OCI-M2 (cell line): ENCODE measurements around the gene CYP4A11.
"Not testable (repeated sequence)": the region's sequence is repeated elsewhere in the genome, so short reads cannot be mapped to it uniquely, and the experiment has no call there.

Experiments
- DNase-seq: peaks from one replicate; lab custom pipeline; 2025; ENCODE audit not compliant: unreplicated experiment; lab: John Stamatoyannopoulos, UW

The CYP4A11 gene, protein sequence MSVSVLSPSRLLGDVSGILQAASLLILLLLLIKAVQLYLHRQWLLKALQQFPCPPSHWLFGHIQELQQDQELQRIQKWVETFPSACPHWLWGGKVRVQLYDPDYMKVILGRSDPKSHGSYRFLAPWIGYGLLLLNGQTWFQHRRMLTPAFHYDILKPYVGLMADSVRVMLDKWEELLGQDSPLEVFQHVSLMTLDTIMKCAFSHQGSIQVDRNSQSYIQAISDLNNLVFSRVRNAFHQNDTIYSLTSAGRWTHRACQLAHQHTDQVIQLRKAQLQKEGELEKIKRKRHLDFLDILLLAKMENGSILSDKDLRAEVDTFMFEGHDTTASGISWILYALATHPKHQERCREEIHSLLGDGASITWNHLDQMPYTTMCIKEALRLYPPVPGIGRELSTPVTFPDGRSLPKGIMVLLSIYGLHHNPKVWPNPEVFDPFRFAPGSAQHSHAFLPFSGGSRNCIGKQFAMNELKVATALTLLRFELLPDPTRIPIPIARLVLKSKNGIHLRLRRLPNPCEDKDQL

DNA sequence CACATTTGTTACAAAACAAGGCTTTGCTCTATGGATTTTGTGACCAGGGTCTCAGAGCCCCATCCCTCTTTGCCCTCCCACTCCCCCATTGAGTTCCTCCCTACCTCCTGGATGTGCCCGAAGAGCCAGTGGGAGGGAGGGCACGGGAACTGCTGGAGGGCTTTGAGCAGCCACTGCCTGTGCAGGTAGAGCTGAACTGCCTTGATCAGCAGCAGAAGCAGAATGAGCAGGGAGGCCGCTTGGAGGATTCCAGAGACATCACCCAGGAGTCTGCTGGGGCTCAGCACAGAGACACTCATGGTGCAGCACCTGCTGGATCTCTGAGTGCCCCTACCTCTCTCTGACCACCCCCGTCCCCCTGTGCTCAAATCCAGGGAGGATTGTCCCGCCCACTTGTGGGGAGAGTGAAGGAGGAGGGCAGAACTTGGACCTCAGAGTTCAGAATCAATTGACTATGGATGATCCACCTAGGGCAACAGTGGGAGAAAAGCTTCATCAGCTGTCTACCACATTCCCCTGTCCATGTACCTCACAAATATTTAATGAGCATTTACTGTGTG, at the start of gene CYP4A11:
Gene CYP4A11, minus strand, starts transcription at position 342 of the 560 bp plus-strand sequence. Its CDS starts 43 bp downstream, at position 299.
- DNase-seq = no peak

DNA sequence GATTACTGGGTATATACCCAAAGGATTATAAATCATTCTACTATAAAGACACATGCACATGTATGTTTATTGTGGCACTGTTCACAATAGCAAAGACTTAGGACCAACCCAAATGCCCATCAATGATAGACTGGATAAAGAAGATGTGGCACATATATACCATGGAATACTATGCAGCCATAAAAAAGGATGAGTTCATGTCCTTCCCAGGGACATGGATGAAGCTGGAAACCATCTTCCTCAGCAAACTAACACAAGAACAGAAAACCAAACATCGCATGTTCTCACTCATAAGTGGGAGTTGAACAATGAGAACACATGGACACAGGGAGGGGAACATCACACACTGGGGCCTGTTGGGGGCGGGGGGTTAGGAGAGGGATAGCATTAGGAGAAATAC, 49.3 kb upstream of the CYP4A11 start:
- DNase-seq = not testable (repeated sequence)

DNA sequence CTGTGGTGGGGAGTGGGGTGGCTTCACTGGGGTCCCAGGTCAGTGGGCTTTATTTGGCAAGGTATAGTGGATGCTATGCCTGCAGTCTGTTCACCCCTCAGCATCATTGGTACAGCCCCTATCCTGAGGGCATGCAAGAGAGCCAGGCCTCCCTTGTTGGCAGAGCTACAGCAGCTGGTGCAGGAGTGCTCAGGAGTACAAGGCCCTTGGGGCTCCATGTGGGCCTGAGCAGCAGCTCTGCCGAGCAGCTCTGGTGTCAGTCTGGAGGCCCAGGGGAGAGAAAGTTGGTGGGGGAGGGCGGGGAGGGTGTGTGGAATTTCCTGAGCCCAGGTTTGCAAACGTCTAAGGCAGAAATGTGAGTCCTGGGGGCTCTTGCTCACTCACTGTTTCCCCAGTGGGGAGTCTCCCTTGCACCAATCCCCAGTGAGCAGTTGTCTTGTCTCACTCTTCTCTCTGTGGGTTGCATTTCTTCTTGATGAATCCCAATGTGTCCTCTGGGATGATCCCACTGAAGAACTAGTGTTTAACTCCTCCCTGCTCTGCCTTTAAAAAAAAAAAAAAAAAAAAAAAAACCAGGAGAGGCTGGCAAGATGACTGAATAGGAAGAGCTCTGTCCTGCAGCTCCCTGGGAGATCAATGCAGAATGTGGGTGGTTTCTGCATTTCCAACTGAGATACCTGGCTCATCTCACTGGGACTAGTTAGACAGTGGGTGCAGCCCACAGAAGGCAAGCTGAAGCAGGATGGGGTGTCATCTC, 42.7 kb upstream of the CYP4A11 start:
- DNase-seq = no peak

DNA sequence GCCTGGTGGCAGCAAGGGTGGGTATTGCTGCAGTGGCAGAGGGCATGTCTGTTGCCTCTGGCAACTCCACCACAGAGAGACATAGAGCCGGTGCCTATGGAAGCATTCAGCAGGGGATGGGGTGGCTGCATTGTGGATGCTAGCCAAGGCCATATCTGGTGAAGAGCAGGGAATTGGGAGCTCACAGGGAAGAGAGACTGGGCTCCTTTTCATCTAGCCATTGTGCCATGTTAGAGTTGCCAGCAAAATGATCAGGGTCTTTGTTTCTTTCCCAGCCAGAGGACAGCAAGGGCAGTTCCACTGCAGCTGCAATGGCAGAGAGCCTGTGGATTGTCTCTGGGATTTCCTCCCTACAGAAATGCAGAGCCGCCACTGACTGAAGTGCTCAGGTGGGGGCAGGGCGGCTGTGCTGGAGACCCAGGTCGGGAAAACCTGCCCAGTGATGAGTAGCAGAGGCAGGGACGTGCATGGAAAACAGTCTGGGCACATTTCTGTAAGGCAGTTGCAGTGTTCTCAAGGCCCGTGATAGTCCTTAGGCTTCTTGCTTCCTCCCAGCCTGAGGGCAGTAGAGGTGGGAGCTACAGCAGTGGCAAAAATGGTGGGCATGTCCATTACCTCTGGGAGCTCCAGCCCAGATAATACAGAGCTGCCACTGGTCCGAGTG, 42.0 kb upstream of the CYP4A11 start:
- no peak for DNase-seq

DNA sequence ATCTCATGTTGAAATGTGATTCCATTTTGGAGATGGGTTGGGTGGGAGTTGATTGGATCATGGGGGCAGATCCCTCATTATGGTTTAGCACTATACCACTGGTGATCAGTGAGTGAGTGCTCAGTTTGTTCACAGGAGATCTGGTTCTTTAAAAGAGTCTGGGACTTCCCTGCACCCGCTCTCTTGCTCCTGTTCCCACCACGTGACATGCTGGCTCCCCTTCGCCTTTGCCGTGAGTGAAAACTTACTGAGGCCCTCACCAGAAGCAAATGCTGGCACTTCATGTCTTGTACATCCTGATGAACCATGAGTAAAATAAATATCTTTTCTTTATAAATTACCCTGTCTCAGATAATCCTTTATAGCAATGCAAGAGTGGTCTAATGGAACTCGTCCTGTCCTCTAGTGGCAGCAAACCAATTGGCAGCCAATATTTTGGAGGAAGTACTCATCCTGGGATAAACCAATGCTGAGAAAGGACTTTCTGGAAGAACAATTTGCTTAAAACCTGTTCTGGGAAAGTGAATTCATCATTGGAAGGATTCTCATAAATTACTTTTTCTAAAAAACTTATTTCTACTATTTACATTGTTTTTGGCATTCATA, 27.8 kb upstream of the CYP4A11 start:
- DNase-seq = no peak

DNA sequence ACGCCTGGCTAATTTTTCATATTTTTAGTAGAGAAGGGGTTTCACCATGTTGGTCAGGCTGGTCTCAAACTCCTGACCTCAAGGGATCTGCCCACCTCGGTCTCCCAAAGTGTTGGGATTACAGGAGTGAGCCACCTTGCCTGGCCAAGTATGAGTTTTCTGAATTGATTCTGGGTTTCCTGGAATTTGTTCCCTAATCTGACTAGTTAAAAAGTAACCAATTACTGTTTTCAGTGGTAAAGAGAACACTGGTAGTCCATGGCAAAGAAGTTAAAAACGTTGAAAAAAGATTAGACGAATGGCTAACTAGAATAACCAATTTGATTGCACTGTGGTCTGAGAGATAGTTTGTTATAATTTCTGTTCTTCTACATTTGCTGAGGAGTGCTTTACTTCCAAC, 21.0 kb upstream of the CYP4A11 start:
- DNase-seq = not testable (repeated sequence)

DNA sequence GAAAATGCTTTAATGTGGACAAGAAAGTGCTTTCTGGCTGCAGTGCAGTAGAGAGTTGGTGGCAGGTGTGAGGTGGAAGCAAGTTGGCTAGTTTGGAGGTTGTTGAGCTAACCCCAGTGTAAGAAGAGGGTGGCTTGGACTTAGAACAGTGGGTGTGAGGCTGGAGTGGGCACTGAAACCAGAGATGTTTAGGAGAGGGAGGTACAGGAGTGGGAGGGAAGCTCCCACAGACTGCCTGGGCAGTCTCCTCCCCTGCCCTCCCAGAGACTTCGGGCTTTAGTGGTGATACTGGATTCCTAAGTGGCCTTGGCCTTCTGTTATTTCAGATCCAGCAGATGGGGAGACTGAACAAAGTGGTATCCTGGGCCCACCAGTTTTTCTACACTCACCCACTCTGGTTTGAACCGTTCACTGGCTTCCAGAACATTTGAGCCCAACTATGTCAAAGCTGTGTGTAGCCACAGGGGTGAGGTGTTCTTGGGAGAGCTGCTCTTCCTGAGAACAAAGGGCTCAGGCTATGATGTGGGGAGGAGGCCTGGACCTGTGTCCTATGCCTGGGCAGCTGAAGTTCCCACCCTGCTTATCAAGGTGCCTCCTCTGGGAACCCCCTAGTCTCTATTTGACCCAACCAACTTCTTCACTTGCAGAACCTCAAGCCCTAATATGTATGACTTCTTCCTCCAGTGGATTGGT, 19.9 kb upstream of the CYP4A11 start:
- DNase-seq = no peak

DNA sequence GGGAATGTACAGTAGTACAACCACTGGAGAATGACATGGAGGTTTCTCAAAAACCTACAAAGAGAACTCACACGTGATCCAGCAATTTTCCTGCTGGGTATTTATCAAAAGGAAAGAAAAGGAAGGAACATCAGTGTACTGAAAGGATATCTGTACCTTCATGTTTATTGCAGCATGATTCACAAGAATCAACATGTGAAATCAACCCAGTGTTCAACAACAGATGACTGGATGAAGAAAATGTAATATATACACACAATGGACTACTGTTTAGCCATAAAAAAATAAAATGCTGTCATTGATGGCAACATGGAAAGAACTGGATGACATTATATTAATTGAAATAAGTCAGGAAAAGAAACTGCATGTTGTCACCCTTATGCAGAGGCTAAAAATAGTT, 19.0 kb upstream of the CYP4A11 start:
- no peak for DNase-seq

DNA sequence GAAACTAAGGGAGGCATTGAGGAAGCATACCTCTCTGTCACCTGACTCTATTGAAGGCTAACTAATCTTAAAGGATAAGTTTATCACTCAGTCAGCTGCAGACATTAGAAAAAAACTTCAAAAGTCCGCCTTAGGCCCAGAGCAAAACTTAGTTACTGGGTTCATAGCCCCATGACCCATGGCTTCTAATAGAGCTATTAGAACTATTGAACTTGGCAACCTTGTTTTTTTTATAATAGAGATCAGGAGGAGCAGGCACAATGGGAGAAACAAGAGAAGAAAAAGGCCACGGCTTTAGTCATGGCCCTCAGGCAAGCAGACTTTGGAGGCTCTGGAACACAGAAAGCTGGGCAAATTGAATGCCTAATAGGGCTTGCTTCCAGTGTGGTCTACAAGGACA, 13.8 kb upstream of the CYP4A11 start:
- DNase-seq = not testable (repeated sequence)

DNA sequence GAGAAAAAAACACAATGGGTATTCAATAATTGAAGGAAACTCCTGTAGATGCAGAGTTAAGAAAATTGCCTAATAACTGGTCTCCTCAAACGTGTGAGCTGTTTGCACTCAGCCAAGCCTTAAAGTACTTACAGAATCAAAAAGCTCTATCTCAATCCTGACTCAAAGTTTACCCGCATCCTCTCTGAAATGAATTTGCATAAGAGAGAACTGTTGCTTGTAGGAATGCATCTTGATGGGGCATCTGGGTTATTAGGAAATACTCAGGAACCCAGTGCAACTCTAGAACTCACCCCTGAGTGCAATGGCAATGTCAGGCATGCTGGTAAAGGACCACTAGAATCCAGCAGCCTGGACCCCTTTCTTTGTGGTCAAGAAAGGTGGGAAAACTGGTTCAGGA, 12.6 kb upstream of the CYP4A11 start:
- not testable (repeated sequence) for DNase-seq

DNA sequence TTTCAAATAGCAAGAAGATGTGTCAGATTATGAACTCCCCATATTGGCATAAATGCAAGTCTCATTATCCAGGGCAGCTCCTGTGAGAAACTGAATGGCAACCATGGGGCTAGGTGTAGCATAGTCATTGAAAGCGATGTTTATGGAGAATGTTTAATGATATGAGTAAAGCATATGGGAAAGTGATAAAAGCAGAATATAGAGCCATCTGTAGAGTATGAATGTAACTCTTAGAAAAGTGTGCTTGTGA, 8.1 kb upstream of the CYP4A11 start:
- not testable (repeated sequence) for DNase-seq

DNA sequence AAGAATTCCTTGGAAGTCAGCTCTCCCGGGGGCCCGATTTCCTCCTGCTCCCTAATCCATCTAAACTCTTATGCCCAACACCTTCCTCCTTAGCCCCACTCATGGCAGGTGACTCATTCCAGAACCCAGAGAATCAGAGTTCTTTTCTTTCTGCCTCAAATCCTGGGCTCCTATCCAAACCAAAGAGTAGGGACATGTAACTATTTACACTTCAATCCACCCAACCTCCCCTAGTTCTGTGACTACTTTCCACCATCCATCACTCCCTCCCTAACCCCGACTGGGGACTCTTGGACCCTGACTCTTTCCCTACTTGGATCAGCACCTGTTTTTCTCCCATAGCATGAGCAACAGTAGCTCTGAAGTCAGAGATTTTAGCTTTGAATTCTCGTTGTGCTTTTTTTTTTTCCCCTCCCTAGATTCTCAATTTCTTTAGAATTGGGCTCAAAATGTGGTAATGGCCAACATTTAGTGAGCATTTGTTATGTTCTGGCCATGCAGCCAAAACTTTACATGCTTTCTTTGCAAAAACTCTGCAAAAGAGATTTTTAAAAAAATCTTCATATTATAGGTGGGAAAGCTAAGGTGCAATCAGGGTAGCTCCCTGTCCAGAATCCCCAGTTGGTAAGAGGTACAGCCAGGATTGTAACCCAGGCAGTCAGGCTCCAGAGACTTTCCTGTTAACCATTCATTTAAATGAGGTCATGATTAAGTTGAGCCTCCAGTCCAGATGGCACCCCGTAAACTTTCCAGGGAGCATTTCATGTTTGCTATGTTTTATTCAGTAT, 7.5 kb upstream of the CYP4A11 start:
- no peak for DNase-seq

DNA sequence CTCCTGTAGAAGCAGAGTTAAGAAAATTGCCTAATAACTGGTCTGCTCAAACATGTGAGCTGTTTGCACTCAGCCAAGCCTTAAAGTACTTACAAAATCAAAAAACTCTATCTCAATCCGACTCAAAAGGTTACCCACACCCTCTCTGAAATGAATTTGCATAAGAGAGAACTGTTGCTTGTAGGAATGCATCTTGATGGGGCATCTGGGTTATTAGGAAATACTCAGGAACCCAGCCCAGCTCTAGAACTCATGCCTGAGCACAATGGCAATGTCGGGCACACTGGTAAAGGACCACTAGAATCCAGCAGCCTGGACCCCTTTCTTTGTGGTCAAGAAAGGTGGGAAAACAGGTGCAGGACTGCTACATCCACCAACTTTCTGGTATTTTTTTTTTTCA, 6.4 kb upstream of the CYP4A11 start:
- DNase-seq = not testable (repeated sequence)

DNA sequence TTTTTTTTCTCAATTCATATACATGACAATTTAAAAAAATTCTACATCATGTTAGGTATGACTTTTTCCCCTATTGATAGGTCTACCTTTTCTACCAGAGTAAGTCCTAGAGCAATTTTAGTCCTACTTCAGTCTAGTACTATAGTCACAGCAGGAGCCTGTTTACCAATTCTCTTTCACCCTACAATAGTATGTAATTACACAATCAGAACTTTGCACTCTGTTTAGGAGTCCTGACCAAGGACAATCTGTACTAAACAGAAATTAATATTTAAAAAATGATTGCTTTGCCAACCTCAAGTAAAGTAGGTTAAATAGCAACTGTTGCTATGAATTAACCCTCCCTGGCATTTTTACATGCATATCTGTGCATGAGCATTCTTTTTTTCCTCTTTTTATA, 810 bp upstream of the CYP4A11 start:
- no peak for DNase-seq

DNA sequence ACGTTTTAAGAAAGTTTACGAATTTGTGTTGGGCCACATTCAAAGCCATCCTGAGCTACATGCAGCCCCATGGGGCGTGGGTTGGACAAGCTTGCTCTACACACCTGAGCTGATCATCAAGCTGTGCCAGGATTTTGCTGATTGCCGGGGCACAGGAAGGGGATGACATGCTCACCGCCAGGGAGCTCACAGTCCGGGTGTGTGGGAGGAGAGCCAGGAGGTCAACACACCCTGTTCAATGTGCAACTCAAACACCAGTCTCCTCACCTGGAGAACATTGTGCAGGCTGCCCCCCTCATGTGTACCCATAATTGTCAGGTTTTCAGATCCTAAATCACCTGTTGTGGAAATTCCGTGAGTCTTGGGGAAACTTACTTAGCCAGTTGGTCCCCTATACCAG, 969 bp downstream of the CYP4A11 start:
- no peak for DNase-seq

DNA sequence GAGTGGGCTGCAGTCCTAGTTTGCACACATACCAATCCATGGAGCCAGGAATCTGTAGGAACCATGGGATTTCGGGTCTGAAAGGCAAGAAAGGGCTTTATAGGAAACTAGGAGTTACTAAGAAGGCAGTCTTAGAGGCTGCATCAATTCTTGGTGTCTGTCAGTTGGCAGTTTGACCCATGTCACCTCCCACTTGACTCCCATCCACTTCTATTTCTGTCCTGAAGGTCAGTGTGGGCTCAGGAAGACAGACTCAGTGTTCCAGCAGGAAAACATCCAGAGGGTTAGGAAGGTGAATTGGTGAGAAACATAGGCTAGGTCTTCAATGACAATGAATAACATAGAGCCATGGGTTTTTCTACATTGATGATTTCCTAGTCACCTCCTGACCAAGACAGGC, 4.0 kb downstream of the CYP4A11 start:
- DNase-seq = no peak

DNA sequence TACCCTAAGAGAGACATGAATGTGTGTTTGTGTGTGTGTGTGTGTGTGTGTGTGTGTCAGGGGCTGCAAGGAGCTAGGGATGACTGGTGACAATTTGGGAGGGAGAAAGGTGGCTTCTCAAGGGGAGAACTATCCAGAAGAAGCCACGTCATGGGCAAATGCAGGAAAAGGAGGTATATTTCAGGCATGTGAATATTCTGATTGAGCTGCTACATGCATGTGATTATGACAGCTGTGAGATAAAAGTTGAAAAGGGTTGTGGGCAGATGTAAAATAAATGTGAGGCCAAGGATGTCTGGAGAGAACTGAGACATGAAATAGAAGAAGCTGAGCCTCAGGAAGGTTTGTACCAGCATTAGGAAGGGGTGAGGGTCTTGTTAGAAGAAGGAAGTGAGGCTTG, 4.5 kb downstream of the CYP4A11 start:
- no peak for DNase-seq

DNA sequence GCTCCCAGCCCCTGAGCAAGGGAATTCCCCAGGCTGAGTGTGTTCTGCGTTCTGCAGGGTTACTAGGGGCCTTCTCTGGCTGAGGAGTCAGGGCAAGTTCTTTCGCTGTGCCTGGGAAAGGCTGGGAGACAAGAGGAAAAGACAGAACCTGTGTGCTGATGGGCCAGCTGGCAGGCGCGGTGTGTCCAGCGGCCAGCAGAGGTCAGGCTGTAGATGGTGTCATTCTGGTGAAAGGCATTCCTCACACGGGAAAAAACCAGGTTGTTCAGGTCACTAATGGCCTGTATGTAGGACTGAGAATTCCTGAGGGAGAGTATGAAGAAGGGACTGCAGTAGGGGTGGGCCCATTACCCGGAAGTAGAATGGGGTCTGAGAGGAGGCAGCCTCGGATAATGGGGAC, 6.4 kb downstream of the CYP4A11 start:
- not testable (repeated sequence) for DNase-seq

DNA sequence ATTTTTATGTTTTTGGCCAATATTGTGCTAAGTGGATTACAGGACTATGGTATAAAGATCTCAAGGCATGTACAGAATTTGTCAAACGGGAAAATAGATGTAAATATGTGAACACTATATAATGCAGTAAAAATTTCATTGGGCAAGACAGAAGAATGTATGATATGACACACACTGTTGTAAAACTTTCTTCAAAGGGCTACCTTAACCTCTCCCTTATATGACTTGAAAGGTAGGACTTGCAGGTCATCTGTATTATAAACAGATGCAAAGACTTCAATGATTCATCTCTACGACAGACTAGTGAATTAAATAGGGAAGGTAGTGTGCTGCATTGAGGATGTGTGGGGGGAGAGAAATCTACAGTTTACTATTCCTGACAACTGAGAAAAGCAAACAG, 9.3 kb downstream of the CYP4A11 start:
- not testable (repeated sequence) for DNase-seq

DNA sequence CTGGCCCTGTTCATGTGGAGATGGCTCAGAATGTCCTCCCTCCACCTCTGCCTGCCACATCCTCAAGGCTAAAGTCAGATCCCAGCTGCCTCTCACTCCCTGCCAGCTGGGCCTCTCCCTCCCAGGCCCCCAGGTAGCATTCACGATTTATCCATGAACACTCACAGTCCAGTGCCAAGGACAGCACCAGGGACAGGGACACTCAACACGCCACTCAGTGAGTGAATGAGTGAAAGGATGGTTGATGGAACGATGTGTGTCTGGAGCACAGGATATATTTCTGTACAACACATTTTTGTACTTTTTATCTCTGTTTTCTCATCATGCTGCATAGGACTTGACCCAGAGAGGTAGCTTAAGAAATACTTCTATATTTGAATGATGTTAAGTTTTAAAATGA, 10.1 kb downstream of the CYP4A11 start:
- no peak for DNase-seq
